ENCODE data around the gene STARD7.
"Not testable (repeated sequence)": the region's sequence is repeated elsewhere in the genome, so short reads cannot be mapped to it uniquely, and the experiment has no call there.

The STARD7 gene

DNA sequence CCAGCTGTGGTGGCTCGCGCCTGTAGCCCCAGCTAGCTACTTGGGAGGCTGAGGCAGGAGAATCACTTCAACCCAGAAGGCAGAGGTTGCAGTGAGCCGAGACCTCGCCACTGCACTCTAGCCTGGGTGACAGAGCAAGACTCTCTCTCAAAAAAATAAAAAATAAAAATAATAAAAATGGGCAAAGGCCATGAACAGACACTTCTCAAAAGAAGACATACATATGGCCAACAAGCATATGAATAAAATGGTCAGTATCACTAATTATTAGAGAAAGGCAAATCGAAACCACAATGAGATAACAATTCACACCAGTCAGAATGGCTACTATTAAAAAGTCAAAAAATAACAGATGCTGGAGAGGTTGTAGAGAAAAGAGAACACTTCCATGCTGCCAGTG is 48.3 kb downstream of the STARD7 start:
- DNase-seq, result not testable (repeated sequence)

DNA sequence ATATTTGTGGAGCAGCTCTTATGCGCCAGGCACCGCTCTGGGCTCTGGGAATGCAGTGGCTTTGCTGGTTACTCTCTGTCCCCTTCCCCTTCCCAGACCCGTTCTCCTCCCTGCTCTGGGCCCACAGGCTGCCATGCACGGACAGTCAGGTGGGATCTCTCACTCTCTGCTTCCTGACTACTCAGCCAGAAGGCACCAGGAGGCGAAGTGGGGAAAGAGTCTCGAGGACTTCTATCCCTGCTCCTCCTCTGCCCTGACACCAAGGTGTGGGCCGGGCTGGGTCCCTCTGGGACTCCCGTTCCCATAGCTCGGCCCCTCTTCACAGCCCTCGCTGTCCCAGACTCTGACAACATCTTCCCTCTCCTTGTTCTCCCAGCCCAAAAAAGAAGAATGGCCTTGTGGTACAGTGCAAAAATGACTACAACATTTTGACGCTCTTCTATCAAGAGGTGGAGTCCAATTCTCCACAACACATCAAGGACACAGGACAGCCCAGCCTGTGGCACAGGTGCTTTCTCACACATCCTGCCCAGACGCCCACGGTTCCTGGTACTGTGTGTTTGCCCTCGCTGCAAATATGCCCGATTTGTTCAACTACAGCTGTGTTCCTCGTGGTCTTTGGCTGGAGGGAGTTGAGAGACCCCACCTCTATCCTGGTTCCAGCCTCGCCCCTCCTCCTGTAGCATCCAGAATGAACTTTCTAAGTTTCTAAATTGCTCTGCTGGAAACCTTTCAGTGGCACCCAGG is 49.4 kb downstream of the STARD7 start:
- DNase-seq, result peak; percentile 81

DNA sequence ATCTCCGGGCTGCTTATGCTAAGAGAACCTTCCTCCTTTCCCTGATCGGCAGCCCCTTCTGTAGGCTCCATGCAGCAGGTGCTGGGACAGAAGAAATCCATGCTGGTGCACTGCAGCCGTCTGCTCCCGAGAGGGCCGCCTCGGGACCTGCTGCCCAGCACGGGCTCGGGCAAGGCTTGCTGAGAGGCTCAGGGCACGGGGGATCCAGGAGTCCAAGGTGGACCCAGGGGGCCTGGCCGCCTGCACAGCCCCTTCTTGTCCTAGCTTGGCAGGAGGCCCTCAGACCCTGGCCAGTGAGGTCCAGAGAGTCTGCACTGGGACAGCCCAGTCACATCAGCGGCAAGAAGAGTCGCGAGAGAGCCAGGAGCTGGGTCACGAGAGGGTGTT is 50.1 kb downstream of the STARD7 start:
- DNase-seq, result peak; percentile 63

DNA sequence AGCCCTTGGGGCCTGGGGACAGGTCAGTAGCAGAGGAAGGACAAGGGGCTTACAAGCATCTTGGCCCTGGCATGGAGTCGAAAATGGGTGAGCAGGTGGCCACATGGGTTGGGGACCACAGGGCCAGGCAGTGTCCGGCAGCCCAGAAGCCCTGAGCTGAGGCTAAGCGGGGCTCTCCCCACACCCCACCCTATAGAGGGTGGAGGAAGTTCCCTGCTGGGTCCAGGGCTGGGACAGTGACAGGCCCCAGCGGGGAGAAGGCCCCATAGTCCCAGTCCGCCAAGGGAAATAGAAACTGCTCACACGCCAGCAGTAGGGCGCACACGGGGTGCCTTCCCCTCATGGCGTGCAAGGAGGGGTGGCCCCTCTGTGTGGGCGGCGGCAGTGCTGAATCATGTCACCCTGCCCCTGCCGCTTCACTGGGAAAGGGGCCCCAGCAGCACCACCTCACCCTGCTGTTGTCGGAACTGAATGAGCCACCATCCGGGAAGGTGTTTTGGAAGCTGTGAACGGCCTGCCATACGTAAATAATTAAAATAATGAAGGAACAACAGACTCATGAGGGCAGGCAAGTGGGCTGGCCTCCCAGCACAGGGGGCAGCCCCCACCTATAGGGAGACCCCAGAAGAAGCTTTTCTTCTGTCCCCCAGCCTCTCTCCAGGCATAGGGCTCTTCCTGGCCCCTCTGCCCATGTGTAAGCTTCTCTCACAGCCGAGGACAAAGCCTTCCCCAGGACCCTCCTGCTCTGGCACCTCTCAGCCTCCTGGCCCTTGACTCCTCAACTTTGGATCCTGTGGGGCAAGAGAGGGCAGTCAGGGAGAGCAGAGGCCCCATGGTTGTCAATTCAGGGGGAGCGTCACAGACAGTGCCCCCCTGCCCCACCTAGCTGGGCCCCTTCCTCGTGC is 50.7 kb downstream of the STARD7 start:
- peak; percentile 95 for DNase-seq

DNA sequence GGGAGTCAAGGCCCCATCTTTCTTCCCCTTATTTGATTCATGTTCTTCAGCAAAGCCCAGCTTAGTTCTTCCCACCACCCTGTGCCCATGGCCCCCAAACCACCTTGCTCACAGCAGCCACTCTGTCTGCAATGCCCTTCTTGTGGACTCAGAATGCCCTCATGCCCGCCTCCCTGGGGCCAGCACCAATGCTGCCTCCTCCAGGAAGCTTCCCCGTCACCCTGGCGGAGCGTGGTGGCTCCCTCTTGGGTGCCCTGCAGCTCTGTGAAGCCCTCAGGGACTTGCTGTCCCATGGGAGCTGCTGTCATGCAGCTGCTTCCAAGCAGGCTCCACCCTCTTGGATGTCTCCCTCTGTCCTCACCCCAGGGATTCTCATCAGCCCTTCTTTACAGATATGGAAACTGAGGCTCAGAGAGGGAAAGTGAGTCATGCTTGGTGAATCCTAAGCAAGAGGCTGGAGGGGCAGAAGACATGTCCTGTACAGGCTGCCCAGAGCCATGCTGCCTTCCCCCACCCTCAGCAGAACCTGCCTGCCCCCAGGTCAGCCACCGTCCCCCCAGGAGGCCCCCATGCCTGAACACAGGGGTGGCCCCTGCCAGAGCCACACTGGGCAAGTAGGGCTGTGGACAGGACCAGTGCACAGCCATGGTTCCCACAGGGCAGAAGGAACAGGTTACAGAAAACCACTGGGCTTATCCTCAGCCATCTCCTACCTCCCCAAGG is 51.5 kb downstream of the STARD7 start:
- peak; percentile 80 for DNase-seq

DNA sequence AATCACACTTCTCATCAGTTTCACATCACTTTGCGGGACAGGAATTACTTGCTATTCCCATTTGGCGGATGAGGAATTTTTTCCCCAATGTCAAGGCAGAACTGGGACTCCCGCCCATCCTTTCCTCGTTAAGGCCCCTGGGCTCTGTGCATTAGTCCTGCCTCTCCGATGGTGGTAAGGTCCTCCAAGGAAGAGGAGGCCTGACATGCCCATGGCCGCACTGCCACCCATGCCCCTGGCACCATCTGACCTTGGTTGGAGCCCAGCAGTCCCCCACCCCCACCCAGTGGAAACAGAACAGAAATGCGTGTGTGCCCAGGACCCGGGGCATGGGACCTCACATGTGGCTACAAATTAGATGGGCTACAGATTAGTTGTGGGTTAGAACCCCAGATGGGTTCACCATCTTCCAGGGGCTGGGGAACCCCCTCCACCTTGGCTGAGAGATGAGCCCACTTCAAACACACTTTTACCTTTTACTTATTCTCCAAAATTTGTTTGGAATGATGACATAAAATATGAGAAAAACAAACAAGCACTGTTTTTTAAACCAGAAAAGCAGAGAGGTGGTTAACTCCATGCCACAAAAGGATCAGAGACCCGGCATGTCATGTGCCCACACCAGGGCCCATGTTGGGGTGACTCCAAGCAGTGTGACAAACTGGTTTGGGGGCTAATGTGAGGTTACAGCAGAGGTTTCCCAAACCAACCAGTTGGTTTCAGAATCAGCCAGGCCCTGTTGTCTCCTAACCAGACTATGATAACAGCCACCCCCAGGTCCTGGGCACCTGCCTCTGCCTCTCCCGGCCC is 52.4 kb downstream of the STARD7 start:
- peak; percentile 82 for DNase-seq

DNA sequence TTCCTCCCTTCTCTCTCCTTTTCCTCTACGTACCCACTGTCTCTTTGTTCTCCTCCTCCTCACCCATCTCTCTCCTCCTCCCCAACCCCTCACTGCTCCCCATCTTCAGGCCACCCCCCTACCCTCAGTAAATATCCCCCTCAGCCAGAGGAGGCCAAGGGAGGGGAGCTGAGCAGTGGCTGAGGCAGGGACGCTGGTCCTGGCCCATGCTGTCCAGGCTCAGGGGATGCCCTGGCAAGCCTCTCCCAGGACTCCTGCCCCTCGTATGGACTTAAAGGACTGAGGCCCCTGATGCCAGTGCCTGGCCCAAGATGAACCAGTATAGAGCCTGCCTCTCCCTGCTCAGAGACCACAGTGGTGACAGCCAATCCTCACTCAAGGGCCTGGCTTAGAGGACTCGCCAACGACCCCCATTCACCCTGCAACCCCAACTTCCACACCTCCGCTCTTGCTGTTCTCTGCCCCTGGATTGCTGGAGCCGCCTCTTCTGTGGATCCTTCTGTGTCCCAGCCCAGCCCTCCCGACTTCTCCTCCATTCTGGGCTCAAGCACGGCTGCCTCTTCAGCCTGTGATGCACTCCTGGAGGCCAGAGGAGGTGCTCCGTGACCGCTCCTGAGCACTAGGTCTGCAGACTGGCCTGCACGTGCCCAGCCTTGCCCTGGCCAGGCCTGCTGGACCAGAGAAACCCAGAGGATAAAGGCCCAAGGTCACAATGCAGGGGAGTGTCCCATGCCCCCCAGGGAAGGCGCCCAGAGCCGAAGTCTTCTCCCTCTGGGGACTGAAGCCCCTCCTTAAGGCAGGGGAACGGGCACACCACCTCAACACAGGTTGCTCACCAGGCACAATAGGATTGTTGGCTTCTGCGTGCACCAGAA is 53.9 kb downstream of the STARD7 start:
- peak; percentile 54 for DNase-seq

DNA sequence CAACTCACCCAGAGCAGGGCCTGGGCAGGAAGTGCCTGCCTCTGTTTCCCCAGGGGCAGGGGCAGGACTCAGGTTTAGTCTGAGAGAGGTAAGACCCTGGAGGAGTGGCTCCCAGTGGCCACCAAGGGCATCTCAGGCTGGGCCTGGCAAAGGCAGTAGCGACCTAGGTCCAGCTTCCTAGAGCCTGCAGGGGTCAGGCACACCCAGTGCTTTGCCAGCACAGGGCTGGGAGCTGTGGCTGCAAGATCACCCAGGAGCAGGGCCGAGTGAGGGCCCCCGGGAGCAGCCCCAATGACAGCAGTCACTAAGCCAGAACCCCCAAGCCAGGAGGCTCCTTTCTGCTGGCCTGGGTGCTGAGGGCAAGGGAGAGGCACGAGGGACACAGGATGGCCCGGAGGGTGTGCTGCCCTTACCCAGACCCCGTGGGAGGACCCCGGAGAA is 54.6 kb downstream of the STARD7 start:
- peak; percentile 61 for DNase-seq

DNA sequence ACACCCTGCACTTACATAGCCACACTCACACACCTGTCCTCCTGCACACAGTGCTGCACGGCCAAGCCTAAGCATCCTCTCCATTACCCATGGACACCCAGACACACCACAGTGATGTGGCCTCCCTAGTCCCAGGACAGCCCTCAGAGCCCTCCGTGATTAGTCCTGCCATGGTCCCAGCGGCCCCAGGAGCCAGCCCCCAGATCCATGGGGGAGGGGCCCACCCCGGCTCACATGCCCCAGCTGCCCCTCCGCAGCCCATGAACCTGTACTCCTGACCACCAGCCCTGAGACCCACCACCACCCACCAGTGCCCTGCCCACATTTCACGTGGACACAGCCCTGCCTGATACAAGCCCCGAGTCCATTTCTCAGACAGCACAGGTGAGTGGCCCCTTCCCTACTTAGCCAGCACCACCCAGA is 55.3 kb downstream of the STARD7 start:
- peak; percentile 53 for DNase-seq

DNA sequence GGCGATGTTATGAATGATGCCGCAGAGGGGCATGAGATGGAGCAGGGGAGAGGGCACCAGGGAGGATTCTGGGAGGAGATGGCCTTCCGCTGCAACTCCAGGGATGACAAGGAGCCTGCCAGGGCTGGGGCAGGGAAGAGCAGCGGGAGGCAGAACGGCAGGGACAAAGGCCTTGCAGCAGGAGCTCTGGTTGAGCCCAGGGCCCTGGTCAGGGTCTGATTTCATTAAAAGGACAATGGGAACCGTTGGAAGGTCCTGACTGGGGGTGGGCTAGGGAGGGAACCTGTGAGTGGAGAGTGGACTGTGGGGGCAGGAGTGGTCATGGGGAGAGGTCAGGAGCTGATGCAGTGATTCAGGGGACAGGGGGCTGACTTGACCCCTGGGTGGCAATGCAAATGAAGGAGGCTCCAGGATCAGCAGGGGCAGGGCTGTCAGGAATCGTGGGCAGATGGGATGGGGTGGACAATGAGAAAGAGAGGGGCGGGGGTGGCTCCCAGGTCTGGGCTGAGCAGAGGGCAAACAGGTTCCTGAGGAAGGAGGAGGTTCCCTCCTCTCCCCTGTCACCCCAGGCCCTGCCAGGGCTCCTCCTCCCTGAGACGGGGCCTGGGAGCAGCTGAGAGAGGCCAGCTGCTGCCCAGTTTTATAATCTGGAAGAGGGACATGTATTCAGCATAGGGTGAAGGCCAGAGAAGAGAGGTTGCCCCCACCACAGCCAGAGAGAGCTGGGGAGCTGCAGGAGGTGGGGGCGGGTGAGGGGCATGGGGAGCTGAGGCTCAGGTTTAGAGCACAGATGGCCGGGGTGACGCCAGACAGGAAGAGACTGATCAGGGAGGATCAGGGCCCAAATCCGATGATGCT is 56.1 kb downstream of the STARD7 start:
- no peak for DNase-seq

DNA sequence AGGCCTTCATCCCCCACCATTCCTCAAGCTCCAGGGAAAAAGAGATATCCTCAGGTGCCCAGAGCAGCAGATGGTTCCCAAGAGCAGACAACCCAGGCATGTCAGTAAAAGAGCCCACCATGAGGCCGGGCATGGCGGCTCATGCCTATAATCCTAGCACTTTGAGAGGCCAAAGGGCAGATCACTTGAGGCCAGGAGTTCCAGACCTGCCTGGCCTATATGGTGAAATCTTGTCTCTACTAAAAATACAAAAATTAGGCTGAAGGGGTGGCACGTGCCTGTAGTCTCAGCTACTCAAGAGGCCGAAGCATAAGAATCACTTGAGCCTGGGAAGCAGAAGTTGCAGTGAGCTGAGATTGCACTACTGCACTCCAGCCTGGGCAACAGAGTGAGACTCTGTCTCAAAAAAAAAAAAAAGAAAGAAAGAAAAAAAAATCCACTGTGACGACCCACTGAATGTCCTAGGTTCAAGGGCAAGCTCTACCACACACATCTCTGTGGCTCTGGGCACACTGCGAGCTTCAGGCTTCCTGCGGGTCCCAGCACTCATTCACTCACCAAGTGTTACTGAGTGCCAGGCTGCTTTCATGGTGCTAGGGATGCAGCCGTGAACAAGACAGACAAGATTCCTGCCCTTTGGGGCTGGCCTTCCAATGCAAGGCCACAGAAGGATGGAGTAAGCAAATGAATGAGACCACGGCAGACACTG is 56.9 kb downstream of the STARD7 start:
- DNase-seq, result peak; percentile 50

DNA sequence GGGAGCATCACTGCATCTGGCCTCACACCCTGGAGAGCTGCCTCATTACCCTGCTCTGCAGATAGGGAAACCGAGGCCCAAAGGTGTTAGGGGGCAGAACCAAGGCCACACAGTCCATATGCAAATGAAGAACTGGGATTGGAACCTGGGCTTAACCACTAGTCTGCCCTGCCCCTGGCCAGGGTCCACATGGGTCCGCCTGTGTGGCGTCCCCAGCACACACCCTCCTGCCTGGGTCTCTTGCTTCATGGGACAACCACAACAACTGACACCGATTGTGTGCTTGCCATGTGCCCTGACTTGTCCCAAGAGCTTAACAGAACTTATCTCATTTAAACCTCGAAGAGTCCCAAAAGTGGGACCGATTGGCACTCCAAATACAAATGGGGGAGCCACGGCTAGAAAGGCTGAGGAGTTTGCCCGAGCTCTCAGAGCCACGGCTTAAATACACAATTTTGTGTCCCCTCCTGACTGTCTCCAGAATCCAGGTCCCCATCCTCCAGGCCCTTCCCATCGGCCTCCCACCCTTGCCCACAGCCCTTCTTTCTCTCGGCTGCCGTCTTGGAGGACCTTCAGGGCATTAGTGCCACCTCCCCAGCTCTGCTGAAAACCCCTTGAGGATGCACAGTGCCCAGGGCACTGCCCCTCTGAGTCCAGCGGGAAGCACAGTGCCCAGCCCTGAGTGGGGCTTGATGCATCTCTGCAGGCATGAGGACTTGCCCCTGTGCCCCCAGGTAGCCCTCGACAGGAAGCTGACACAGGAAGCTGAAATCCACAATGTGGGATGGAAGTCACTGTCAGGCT is 57.6 kb downstream of the STARD7 start:
- DNase-seq, result no peak

DNA sequence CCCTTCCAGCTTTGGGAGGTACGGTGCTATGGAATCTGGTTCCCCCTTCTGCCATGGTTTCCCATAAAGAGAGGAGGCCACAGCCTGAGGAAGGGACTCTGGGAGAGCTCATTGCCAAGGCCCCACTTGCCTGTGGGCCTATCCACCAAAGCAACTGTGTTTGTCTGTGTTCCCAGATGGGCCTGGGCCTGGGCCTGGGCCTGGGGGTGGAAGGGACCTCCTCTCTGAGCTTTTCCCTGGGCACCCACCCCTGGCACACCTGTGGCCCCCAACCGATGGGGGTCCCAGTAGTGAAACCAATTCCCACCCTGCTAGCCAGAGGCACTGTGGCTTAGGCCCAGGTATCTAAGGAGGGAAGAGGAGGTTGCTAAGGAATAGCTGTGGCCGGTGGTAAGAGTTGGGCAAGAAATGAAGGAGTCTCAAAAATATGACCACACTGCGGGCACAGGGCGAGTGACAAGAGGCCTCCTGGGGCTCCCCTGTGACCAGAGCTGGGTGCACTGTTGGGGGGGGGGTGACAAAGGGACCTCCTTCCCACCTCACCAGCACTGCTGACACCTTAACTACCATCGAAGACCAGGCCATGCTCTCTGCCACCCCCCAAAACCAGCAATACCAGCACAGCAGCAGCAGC is 58.5 kb downstream of the STARD7 start:
- DNase-seq, result peak; percentile 54

DNA sequence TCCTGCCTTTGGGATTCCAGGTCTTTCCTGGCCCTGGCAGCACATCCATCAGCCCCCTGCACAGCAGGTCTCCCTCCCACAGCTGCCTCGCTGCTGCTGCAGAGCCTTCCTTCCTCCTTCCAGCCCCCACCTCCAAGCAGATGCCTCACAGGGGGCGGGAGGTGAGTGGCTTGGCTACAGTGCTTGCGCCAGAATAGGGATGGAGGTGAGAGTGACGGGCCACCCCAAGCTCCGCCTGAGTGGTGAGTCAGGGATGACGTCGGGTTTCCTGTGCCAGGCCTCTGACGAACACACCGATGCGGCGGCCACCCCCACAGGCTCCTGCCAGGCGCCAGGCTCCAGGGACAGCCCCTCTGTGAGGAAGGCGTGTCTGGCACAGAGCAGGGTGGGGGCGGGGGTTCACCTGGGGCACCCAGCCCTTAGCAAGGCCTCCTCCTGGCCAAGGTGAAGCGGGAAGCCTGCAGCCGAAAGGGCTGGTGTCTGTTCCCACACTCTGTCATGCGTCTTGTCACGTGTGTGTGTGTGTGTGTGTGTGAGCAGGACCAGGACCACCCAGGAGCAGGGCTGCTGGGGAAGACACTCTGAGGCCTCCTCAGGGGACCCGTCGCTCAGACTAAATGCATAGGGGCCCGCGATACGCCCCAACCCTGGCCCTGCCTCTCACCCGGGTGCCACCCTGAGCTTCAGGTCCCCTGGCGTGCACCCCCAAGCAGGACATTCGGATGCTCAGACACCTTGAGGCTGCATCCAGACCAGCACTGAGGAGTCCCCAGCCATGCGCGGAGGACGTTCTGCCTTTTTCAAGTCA is 60.0 kb downstream of the STARD7 start:
- DNase-seq, result peak; percentile 97

DNA sequence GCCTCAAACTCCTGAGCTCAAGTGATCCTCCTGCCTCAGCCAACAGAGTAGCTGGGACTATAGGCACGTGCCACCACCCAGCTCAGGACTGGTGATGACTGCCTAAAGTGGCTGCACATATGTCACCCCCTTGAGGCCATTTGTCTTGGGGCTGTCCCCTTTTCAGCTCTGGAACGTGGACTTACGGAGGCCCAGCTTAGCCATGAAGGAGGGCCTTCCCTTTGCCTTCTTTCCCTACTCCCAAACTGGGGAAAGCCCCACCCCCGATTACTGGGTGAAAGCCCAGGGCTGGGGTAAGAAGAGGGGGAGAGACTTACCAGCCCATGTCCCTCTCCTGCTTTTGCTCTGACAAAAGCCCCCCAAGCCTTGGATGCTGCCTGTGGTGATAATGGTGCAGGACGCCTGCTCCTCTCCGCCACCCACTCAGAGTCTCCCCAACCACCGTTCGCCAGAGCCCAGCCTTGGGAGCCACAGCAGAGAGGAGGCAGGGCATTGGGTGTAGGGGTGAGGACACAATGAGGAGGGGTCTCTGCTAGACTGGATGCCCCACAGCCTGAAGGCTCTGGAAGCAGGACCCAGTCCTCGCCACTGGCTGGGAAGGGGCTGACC is 60.9 kb downstream of the STARD7 start:
- DNase-seq, result peak; percentile 72

DNA sequence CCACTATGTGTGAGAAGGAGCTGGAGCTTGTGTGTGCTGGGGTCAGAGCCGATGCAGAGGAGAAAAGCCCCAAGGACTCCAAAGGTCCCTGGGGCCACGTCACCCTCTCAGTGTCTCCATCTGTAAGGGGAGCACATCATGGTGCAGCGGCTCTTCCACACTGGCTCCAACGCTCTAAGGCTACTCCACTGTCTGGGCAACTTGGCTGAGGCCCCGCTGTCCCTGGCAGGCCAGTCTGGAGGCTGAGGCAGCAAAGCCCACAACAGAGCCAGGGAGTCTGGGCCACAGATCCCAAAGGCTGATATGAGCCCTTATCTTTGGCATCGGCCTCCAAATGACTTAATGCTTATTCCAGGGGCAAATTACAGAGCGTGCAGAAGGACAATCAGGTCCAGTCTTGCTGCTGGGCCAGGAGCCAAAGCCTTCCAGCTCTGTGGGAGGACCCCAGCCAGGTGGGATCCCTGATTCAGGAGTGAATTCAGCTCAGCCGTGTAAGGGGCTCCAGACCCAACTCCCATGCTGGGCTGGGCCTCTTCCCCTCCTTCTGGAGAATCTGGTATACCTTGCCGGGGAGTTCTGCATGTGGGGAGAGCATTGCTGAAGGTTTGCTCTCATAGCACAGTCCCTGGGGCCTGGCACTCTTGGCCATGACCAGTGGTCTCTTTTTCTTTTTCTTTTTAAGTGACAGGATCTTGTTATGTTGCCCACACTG is 61.6 kb downstream of the STARD7 start:
- DNase-seq, result peak; percentile 75

All from activated CD8-positive, alpha-beta memory T cell treated with anti-CD3 and anti-CD28 coated beads, Interleukin-2, amount 50 U/mL, for 48 hours (primary cell).